Measurements from ENCODE around the gene ADAMTS16. TPM values are rescaled to one million over a fixed set of nuclear protein-coding genes. Genes with fewer than 3 reads are reported as not detected.

The ADAMTS16 gene
- total RNA-seq, 1 experiment from 2014 or later = 0.11 TPM

- Histone ChIP-seq H3K9me3 (no peaks in the 10 kb centered on the region), H3K4me3 (ENCODE audit: low read depth, low read length) (no peak overlapping the region), H3K27me3 (replicated peaks; ENCODE audit: control insufficient read depth, insufficient read depth, low read length) (no peaks in the 10 kb centered on the region), H3K4me1 (no peaks in the 10 kb centered on the region), H3K36me3 (ENCODE audit: control insufficient read depth, insufficient read depth, low read length) (no peaks in the 10 kb centered on the region)
- TF ChIP-seq, protein P1, sequence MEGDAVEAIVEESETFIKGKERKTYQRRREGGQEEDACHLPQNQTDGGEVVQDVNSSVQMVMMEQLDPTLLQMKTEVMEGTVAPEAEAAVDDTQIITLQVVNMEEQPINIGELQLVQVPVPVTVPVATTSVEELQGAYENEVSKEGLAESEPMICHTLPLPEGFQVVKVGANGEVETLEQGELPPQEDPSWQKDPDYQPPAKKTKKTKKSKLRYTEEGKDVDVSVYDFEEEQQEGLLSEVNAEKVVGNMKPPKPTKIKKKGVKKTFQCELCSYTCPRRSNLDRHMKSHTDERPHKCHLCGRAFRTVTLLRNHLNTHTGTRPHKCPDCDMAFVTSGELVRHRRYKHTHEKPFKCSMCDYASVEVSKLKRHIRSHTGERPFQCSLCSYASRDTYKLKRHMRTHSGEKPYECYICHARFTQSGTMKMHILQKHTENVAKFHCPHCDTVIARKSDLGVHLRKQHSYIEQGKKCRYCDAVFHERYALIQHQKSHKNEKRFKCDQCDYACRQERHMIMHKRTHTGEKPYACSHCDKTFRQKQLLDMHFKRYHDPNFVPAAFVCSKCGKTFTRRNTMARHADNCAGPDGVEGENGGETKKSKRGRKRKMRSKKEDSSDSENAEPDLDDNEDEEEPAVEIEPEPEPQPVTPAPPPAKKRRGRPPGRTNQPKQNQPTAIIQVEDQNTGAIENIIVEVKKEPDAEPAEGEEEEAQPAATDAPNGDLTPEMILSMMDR (IDR thresholded peaks at IDR 0.05; ENCODE audit: insufficient read depth in 1 of 2, low read depth in 1 of 2, low read length in 1 of 2, severe bottlenecking in 1 of 2, unreplicated experiment in 1 of 2) = no peak
- Mint-ChIP-seq H3K27me3 (ENCODE audit: insufficient read depth, unreplicated experiment) (no peaks in the 10 kb centered on the region), H3K4me3 (ENCODE audit: unreplicated experiment) (no peak overlapping the region), H3K27ac (ENCODE audit: unreplicated experiment) (no peak overlapping the region), H3K36me3 (ENCODE audit: insufficient read depth, unreplicated experiment) (no peaks in the 10 kb centered on the region), H3K9me3 (ENCODE audit: unreplicated experiment) (no peaks in the 10 kb centered on the region), H3K4me1 (ENCODE audit: low read depth, unreplicated experiment) (peaks cover 6% of the 10 kb centered on the region)
- no peak for DNase-seq
- intact Hi-C loops (cut with micrococcal nuclease; ENCODE audit: unreplicated experiment) = no loop called here
- ChIA-PET CTCF (no interaction called here), POLR2A (no interaction called here)
- BruUV-seq (replicated peaks) = no TSS peak
Observed at GRCh38 chr5:5273976-5274375, 133.8 kb downstream of the ADAMTS16 start.

DNA sequence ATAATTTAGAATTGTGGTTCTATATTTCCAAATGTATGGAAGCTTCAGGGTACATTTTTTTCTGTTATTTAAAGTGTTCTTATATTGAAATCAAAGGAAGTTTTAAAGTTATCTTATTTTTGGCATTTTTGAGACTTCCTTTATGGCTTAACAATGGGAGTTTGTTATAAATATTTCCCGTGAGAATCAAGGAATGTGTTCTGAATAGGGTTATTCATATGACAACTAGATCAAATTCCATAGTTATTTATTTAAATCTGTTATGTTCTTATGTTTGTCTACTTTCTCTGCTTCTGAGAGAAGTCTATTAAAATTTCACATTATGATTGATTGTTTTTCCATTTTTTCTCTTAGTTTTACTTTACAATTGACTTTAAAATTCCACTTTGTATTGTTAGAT lies 135.1 kb downstream of the ADAMTS16 start:
- peaks cover 13% of the 10 kb centered on the region for H3K4me1 Mint-ChIP-seq (ENCODE audit: low read depth, unreplicated experiment)
- H3K27ac Mint-ChIP-seq (ENCODE audit: unreplicated experiment) = no peak overlapping the region
- no TSS peak for BruUV-seq (replicated peaks)
- H3K4me3 Mint-ChIP-seq (ENCODE audit: unreplicated experiment) = no peak overlapping the region
- no peaks in the 10 kb centered on the region for H3K4me1 ChIP-seq
- CTCF ChIA-PET = no interaction called here
- TF ChIP-seq, protein P1 (IDR thresholded peaks at IDR 0.05; ENCODE audit: insufficient read depth in 1 of 2, low read depth in 1 of 2, low read length in 1 of 2, severe bottlenecking in 1 of 2, unreplicated experiment in 1 of 2) = no peak
- no peak for DNase-seq
- H3K9me3 Mint-ChIP-seq (ENCODE audit: unreplicated experiment) = no peaks in the 10 kb centered on the region
- H3K9me3 ChIP-seq = no peaks in the 10 kb centered on the region
- H3K27me3 ChIP-seq (replicated peaks; ENCODE audit: control insufficient read depth, insufficient read depth, low read length) = no peaks in the 10 kb centered on the region
- intact Hi-C loops (cut with micrococcal nuclease; ENCODE audit: unreplicated experiment) = no loop called here
- H3K27me3 Mint-ChIP-seq (ENCODE audit: insufficient read depth, unreplicated experiment) = no peaks in the 10 kb centered on the region
- no peak overlapping the region for H3K4me3 ChIP-seq (ENCODE audit: low read depth, low read length)
- POLR2A ChIA-PET = no interaction called here
- H3K36me3 Mint-ChIP-seq (ENCODE audit: insufficient read depth, unreplicated experiment) = no peaks in the 10 kb centered on the region
- H3K36me3 ChIP-seq (ENCODE audit: control insufficient read depth, insufficient read depth, low read length) = no peaks in the 10 kb centered on the region

DNA sequence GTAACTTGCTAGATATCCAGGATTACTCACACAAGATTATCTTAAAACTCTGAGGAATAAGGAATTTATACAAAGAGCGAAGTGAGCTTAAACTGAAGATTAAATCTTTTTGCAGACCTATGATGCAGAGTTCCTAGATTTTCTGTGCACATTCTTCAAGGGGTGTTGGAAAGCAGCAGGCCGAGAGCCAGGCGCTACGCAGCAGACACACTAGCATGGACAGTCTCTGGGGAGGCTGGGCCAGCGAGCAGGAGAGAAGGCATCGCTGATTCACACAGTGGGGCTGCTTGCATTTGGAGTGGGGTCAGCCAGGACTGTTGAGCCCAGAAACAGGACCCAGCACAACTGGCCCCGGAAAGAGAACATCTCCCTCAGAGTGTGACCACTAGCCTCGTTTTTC lies 136.3 kb downstream of the ADAMTS16 start:
- intact Hi-C loops (cut with micrococcal nuclease; ENCODE audit: unreplicated experiment) = no loop called here
- Mint-ChIP-seq H3K36me3 (ENCODE audit: insufficient read depth, unreplicated experiment) (no peaks in the 10 kb centered on the region), H3K9me3 (ENCODE audit: unreplicated experiment) (no peaks in the 10 kb centered on the region), H3K27ac (ENCODE audit: unreplicated experiment) (no peak overlapping the region), H3K27me3 (ENCODE audit: insufficient read depth, unreplicated experiment) (no peaks in the 10 kb centered on the region), H3K4me1 (ENCODE audit: low read depth, unreplicated experiment) (peaks cover 10% of the 10 kb centered on the region), H3K4me3 (ENCODE audit: unreplicated experiment) (no peak overlapping the region)
- Histone ChIP-seq H3K27me3 (replicated peaks; ENCODE audit: control insufficient read depth, insufficient read depth, low read length) (no peaks in the 10 kb centered on the region), H3K4me3 (ENCODE audit: low read depth, low read length) (no peak overlapping the region), H3K9me3 (no peaks in the 10 kb centered on the region), H3K36me3 (ENCODE audit: control insufficient read depth, insufficient read depth, low read length) (no peaks in the 10 kb centered on the region), H3K4me1 (no peaks in the 10 kb centered on the region)
- TF ChIP-seq, protein P1 (IDR thresholded peaks at IDR 0.05; ENCODE audit: insufficient read depth in 1 of 2, low read depth in 1 of 2, low read length in 1 of 2, severe bottlenecking in 1 of 2, unreplicated experiment in 1 of 2) = no peak
- CTCF ChIA-PET = no interaction called here
- DNase-seq = no peak
- no TSS peak for BruUV-seq (replicated peaks)
- POLR2A ChIA-PET = no interaction called here

All from Caco-2 (cell line).